ENCODE data around the gene PITPNM2. TPM values are rescaled to one million over a fixed set of nuclear protein-coding genes. Genes with fewer than 3 reads are reported as not detected.
A peak's percentile ranks its signal among the peaks of the same experiment; 100 is the strongest.
"Not testable (repeated sequence)": the region's sequence is repeated elsewhere in the genome, so short reads cannot be mapped to it uniquely, and the experiment has no call there.

PITPNM2 gene
- total RNA-seq, 1 experiment from 2014 or later, result 2.9 TPM

DNA sequence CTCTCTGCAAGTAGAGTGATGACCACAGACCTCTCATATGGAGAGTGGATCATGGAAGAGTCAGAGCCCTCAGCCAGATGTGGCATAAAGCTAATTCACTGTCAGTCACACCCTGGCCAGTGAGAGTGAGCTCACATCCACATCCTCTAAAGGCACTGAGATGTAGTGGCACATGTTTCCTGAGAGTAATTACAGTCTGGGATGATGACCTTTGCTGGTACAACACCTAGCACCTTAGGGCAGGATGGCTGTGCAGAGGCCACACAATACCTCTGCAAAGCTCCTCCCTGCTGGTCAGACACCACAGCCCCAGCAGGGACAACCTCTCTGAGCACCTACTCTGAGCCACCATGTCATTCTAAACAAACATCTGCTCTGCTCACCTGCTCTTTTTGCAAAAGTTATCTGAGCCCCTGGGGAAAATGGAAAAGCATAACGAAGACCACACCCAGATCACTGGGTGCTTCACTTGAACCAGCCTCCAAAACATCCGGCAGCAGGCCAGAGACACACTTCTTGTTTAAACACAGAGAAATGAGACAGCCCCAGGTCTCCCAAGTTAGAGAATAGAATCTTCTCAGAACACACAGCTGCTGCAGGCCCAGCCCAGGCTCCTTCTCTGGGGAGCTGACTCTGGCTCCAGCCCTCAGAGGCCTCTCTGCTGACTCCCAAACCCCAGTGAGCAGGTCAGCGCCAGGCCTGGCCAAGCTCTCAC lies 30.3 kb downstream of the PITPNM2 start:
- DNase-seq (ENCODE audit: low read depth), result no peak

DNA sequence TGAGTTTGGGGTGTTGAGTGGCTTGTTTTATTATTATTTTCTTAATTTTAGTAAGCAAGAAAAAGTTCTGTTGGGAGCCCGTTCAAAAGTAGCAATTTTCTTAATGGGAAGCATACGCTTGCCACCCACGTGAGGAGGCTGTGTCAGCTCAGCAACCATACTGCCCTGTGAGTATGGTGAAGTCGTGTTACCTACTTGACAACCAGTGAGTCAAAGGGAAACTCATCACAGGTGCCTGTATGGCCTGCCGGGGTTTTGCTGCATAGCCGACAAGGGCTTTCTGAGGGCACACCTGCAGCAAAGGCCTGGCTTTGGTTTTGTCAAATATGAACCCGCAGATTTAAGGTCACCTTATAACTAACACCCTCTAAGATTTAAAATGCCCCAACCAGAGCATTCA lies 31.1 kb downstream of the PITPNM2 start:
- no peak for DNase-seq (ENCODE audit: low read depth)

DNA sequence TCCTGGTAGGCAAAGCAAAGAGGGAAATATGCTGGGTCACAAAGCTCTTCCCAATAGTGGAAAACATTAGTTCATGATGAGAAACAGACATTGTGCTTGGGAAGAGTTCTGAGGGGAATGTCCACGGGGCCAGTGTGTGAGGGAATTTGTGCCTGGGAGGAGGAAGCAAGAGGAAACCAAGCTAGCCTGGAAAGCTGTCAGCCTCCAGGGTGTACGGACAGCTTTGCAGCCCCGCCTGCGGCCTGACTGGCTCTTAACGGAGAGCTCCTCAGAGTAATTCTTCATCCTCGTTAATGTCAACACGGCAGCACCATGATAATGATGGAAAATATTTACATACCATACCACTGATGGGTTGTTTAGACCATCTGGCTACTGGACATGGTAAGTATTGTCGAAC lies 32.4 kb downstream of the PITPNM2 start:
- DNase-seq (ENCODE audit: low read depth), result no peak

DNA sequence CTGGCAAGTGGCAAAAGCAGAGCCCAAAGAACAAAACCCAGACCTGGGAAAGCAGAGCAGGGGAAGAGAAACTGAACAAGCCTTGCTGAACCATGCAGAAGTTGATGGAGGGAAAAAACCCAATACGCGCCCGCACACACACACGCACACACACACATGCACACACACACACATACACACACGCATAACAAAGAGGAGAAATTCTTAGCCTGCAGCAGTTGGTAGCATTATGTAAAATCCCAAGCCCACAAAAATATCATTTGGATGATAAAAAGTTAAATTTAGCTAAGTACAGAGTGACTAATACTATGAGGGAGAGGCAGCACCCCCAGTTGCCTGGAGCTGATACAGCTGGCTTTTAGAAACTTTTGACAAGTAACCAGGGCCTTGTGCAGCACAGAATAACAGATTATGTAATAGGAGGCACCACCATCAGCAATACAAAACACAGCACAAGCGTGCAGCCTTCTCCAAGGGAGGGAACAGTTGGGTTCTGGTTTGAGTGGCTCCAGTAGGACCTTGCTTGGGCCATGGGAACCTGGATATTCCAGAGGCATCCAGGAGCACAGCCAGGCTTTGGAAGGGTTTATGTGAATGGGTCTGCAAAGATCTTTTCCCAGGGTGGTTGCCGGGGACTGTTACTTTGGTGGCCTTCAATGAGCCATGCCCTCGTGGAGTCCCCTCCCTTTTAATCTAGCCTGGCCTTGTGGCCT lies 35.3 kb downstream of the PITPNM2 start:
- DNase-seq (ENCODE audit: low read depth), result peak; percentile 89

DNA sequence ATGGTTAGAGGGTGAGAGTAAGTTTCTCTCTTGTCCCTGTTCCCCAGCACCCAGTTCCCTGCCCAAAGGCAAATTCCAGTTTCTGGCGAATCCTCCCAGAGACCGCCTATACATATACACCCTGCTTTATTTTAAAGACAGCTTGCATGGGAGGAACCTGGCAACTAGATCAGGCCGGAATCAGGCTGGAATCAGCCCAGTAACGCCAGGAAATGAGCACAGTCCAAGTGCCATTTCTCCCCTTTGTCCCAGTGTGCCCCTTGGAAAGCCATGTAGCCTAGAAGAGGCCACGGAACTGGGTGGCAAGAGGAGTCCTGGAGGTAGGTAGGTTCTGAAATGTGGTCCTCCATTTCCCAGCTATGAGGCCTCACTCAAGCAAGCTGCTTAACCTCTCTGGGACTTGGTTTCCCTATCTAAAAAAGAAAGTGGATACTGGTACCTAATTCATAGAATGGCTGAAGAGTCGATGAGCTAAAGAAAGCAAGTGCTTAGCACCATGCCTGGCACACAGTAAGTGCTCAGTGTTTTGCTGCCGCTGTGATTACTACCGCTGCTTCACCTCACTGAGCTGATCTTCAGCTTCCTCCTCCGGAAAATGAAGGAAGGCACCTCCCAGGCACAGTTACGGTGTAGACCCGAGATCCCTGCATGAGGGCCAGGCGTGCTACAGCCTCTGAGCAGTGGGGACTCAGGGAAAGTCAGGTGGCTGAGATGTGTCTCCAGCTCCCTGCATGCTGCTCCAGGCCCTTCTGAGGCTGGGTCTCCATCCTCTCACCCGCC lies 36.4 kb downstream of the PITPNM2 start:
- DNase-seq (ENCODE audit: low read depth), result no peak

DNA sequence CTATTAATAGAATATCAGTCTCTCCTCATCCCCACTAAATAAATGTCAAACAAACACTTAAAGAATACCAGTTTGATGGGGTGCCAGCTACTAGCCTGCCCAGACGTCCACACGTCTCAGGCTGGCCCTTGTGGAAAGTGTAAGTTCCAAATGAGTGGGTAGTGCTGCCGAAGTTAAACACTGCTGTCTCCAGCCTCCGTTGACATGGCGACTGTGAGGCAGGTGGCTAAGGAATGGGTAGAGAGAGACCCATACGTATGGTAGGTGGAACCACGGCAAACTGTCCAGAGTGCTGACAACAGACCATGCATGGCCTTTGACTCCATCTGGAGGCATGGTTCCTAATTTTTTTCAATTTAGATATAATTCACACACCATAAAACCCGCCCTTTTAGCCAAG lies 37.9 kb downstream of the PITPNM2 start:
- DNase-seq (ENCODE audit: low read depth), result no peak

DNA sequence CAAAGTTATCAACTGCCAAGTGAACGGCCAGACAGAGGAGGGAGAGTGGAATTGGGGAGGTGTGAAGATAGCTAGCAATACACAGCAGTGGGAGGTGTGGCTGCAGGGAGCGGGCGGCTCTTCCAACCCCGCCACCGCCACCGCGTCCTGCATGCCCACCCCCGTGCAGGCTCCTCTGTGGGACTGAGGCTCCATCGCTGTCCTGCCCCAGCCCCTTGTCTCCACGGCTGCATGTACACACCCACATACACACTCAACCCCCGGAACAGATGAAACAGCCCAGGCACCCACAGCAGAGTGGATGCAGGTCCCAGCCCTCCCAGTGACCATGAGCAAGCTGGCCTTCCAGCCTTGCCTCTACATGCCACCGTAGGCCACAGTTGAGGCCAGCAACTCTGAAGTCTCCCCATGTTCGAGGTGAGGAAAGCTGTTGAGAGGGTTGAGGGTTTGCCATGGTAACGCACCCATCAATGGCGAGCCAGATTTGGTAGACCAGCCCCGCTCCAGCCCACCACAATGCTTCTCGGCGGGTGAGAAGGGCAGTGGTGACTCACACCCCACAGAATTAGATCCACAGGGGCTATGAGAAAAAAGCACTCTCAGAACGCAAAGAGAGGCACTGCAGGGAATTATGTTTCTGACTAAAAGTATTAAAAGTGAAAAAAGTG lies 39.3 kb downstream of the PITPNM2 start:
- peak; percentile 84 for DNase-seq (ENCODE audit: low read depth)

DNA sequence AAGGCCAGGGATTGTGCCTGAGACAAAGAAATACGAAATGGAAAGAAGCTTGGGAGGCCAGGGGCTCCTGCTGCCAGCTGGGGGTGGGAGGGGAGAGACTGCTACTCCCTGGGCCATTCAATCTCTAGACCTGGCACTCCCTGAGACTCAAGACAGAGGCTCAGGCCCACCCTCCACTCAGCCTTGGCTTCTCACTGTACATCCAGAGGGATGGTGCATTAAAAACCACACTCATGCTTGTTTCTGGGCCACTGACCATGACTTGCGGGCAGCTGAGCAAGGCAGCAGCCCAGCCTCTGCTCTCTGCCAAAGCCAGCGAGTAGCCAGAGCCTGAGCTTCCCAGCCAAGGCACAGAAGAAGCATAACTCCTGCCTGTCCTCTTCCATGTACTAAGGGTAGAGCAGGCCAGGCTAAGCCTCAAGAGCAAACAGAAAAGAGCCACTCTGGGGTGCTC lies 41.5 kb downstream of the PITPNM2 start:
- DNase-seq (ENCODE audit: low read depth), result no peak

DNA sequence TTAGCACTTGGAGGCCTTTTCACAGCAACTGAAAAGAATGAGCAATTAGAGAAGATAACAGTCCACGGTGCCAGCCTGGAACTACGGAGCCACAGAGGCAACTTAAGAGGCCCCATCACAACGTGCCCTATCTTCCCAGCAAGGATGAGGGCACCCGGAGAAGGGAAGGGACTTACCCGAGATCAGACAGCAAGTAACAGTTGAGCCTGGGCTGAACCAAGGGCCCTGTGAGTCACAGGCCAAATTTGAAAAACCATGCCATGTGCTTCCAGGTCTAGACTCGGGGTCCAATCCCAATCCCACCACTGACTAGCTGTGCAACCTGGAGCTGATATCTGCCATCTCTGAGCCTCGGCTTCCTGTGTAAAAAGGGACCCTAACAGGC lies 42.2 kb downstream of the PITPNM2 start:
- no peak for DNase-seq (ENCODE audit: low read depth)

DNA sequence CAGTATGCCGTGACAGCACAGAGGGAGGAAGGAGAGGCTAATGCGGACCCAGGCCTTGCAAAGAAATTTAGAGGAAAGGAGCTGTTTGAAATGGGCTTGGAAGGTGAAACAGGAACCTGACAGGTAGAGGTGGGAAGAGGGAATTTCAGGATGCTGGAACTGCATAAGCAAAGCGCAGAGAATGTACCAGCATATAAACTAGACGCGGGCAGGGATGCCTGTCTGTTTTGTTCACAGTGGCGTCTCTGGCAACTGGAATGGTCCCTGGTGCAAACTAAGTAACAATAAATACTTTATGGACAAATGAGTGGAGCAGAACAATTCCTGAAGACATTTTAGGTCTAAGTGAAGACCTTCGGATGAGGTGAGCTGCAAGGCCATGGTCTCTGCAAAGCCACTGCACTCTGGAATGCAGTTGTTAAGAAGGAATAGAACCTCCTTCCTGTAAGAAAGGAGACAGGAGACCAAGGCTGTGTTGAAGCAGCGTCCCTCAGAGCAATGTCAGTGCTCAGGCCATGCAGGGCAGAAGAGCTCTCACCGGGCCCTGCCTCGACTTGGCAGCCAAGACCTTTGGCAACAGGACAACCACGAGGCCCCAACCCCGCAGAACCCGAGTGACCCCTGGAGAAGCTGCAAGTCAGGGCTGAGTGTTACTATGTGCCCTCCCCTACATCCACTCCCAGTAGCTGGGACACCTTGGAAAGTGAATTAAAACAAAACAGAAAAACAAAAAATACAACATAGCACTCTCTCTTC lies 42.8 kb downstream of the PITPNM2 start:
- DNase-seq (ENCODE audit: low read depth), result no peak

DNA sequence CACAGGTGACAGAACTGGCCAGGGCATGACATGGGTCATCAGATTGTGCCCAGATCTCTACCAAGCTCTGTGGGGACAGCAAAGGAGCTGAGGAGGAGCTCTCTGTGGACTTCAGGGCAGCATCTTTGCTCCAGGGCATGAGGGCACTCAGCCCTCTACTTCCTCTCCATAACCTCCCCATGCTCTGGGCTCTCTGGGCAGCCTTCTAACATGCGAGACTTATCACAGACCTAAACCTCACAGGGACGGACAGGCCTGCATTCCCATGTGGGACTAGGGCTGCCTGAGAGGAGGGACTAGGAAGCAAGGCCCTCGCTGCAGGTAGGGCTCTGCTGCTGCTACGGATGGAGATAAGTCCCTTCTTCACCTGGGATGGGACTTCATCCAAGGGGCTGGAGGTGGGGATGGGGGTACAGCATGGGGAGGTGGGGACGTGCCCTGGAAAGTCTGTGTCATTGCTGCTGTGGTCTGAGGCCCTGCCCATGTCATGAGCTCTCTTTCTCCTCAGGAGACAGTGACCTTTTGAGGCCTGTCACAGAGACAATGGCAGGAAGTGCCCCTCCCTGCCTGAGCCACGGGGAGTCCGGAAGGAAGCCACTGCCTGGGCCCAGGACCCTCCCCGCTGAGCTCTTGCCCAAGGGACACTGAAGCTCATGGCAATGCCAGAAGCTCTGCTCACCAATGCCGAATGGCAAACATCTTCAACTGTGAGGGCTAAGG lies 44.1 kb downstream of the PITPNM2 start:
- peak; percentile 45 for DNase-seq (ENCODE audit: low read depth)

DNA sequence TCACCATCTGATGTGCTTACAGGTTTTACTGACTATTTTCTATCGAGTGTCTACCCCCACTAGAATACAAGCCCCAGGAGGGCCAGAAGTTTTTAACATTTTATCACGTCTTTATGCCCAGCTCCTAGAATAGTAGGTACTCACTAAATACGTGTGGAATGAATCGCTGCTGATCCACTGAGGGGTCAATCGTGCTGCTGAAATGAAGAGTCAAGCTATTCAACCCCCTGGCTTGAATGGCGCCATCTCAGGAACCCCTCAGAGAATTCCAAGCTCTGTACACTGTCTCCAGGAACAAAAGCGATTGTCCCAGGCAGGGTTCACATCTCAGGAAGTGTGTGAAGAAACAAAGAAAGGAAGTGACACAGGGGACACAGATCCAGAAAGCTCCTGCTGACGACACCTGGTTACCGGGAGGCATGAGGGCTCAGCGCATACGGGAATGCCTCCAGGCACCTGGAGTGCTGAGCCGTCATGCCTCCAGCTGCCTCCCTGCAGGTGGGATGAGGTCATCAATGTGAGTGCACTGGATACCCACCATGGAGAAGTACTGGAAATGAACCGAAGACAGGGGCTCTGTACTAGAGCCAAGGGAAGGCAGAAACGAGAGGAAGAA lies 45.6 kb downstream of the PITPNM2 start:
- no peak for DNase-seq (ENCODE audit: low read depth)

DNA sequence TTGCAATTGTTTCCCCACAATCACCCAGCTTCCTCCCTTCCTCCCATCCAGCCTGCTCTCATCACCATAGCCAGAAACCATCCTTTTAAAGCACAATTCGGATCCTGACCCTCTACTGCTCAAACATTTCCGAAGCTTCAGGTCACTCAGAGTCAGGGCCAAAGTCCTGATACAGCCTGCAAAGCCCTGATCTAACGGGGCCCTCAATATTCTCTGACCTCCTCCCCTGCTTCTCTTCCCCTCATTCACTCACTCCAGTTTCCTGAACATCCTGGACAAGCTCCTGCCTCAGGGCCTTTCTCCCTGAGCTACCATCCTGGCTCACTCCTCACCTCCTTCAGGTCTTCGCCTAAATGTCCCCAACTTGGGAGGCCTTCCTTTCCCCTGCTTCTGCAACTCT lies 46.1 kb downstream of the PITPNM2 start:
- DNase-seq (ENCODE audit: low read depth), result no peak

DNA sequence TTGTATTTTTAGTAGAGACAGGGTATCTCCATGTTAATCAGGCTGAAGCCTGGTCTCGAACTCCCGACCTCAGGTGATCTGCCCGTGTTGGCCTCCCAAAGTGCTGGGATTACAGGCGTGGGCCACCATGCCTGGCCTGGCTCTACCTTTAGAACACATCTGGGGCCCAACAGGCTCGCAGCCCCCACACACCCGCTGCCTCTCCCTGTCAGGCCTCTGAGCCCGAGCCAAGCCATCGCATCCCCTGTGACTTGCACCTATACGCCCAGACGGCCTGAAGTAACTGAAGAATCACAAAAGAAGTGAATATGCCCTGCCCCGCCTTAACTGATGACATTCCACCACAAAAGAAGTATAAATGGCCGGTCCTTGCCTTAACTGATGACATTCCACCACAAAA lies 46.8 kb downstream of the PITPNM2 start:
- DNase-seq (ENCODE audit: low read depth), result not testable (repeated sequence)

DNA sequence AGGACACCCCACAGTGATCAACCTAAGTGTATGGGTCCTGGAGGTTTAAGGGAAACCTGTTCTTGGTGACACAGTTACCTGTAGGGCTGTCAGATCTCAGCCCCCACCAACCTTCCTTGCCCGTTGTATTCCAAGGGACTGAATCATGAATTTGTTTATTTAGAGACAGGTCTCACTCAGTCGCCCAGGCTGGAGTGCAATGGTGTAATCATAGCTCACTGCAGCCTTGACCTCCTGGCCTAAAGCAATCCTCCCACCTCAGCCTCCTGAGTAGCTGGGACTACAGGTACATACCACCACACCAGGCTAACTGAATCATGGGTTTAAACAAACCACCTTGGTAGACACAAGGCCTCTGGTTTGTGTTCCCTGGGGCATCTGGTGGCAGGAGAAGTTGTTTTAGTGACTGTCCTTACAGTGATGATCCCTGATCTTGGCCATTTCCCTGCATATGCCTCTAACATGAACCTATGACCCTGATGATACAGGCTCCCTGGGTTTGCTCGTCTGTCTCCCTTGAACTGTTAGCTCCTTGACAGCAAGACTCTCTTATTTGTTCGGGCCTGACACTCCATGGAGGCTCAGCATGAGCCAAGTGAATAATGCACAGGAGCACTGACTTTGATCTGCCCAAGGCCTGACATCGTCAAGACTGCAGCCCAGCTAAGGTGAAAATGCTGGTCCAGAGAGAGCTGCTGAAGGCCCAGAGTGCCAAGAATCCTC lies 47.9 kb downstream of the PITPNM2 start:
- DNase-seq (ENCODE audit: low read depth), result peak; percentile 55

DNA sequence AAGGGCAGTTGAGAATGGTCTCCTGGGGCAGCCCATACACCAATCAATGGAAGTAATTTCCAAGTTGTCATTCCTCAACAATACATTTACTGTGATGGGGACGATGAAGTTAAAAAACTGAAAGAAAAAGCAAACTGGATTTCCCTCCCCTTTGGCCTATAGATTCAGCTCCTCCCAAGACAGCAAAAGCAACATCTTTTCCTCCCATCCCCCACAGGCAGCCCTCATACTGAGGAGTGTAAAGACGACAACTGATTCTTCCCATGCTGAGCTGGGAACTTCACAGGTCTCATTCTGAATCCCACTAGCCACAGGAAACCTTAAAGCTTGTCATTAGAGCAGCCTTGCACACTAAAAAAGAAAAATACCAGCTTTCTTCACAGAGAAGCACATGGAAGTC lies 48.5 kb downstream of the PITPNM2 start:
- no peak for DNase-seq (ENCODE audit: low read depth)

DNA sequence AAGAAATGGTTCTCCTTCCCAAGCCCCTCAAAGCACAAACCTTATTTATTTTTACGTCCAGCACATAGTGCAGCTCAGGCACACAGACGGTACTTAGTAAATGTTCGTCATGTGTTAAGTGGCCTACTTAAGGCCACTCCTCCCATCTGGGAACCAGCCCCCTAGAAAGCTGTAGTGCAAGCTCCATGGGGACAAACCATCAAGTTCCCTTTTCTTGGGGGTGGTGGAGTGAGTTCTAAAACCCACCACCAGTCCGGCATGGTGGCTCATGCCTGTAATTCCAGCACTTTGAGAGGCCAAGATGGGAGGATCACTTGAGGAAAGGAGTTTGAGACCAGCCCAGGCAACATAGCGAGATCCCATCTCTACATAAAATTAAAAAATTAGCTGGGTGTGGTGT lies 49.4 kb downstream of the PITPNM2 start:
- no peak for DNase-seq (ENCODE audit: low read depth)

All from M059J (cell line).